ENCODE measurements around the gene FUZ.

Gene FUZ

DNA sequence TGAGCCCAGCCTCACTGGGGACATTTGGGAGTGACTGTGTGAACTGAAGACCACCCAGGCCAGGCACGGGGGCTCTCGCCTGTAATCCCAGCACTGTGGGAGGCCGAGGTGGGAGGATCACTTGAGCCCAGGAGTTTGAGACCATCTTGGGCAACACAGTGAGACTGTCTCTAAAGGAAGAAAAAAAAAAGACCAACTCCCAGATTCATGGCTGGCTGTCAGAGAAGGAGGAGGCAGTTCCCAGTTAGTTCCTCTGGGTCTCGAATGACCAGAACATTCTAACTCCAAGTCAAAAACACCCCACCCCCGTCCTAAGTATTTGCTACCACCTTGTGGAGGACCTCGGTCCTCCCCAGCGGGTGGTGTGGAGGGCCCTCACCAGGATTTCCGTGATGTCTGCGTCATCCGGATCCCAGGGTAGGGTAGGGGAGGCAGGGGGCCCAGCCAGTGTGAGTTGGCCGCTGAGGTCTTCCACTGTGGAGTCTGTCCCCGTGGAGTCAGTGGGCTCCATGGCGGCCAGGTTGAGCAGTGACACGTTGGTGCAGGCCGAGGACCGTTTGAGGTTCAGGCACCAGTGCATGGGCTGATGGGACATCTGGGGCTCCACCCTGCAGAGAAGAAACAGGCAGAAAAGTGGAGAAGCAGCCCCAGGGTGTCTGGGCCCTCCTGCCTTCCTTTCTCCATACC lies 51.3 kb downstream of the FUZ start:
- FAIRE-seq: no peak
- no peak for DNase-seq (ENCODE audit: insufficient read length, low spot score)

DNA sequence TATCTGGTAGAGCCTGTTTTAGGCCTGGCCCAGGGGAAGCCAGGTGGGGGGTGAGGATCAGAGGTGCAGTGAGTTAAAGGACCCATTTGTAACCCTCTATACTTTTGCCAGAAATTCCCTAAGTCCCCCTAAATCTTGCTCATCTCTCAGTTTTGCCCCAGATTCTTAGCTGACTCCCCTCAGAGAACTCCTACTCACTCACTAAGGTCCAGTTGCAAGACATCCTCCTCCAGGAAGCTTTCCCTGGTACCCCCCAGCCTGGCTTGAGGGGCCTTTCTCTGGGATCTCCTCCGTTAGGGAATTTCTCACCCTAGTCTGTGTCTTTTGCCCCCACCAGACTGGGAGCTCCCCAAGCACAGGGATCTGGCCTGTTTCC lies 51.9 kb downstream of the FUZ start:
- FAIRE-seq (no peak), DNase-seq (ENCODE audit: insufficient read length, low spot score) (no peak)

- peak; percentile 64 for FAIRE-seq
- DNase-seq (ENCODE audit: insufficient read length, low spot score): peak; percentile 68
Observed at GRCh38 chr19:49758292-49758691, 54.8 kb downstream of the FUZ start.

Measured in HTR-8/SVneo (cell line).